ENCODE results near the gene PLK2.

DNA sequence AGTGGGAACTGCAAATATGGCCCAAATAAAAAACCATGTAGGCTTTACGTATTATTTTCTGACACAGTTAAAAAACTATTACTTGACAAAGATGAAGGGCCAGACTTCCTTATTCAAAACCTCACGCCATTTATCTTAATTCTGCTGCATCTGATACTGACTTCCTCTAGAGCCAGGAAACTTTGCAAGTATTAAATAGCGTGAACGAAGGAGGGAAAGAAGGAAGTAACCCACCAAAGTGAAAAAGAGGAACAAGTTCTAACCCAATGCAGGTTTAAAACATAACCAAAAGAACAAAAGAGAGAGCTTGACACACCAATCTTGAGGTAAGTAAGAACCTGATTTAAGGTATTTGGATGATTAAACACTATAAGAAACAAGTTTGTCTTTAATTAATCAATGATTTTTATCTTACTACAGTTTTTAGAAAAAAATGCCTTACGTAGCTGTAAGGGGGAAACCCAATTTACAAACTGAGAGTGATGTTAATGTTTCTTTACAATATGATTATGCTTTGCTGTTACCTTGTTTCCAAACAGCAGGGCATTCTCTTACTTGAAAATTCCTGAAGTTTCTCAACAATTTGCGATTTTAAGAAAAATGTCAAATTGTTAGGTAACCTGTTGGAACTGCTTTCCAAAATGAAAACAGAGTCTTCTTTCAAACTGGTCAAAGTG is 31.5 kb upstream of the PLK2 start, which contains the start of gene GAPT:
- TF ChIP-seq EGR1 (IDR thresholded peaks at IDR 0.05; ENCODE audit: borderline replicate concordance, low read depth, low read length) (no peak), POLR2AphosphoS5 (IDR thresholded peaks at IDR 0.05; ENCODE audit: low read depth, low read length) (no peak), EZH2 (IDR thresholded peaks at IDR 0.05; ENCODE audit: low read depth, low read length, severe bottlenecking) (no peak), JUN (IDR thresholded peaks at IDR 0.05; ENCODE audit: low read depth, low read length) (no peak), KDM1A (IDR thresholded peaks at IDR 0.05; ENCODE audit: borderline replicate concordance, low read length) (no peak), POLR2A (IDR thresholded peaks at IDR 0.05; ENCODE audit: control extremely low read depth in 1 of 2, low read depth in 2 of 2, low read length in 2 of 2) (no peak), TEAD4 (IDR thresholded peaks at IDR 0.05; ENCODE audit: low read depth, low read length) (no peak), YY1 (IDR thresholded peaks at IDR 0.05; ENCODE audit: low read depth, low read length) (no peak), EP300 (IDR thresholded peaks at IDR 0.05; ENCODE audit: borderline replicate concordance in 1 of 2, low read depth in 2 of 2, low read length in 2 of 2) (no peak), FOSL1 (IDR thresholded peaks at IDR 0.05; ENCODE audit: insufficient read depth, low read depth, low read length) (no peak)
- TF ChIP-seq, protein P1, sequence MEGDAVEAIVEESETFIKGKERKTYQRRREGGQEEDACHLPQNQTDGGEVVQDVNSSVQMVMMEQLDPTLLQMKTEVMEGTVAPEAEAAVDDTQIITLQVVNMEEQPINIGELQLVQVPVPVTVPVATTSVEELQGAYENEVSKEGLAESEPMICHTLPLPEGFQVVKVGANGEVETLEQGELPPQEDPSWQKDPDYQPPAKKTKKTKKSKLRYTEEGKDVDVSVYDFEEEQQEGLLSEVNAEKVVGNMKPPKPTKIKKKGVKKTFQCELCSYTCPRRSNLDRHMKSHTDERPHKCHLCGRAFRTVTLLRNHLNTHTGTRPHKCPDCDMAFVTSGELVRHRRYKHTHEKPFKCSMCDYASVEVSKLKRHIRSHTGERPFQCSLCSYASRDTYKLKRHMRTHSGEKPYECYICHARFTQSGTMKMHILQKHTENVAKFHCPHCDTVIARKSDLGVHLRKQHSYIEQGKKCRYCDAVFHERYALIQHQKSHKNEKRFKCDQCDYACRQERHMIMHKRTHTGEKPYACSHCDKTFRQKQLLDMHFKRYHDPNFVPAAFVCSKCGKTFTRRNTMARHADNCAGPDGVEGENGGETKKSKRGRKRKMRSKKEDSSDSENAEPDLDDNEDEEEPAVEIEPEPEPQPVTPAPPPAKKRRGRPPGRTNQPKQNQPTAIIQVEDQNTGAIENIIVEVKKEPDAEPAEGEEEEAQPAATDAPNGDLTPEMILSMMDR (IDR thresholded peaks at IDR 0.05; ENCODE audit: control extremely low read depth in 1 of 3, insufficient read depth in 1 of 3, low read depth in 1 of 3, low read length in 3 of 3): no peak
- TF ChIP-seq, protein P2, sequence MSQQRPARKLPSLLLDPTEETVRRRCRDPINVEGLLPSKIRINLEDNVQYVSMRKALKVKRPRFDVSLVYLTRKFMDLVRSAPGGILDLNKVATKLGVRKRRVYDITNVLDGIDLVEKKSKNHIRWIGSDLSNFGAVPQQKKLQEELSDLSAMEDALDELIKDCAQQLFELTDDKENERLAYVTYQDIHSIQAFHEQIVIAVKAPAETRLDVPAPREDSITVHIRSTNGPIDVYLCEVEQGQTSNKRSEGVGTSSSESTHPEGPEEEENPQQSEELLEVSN (IDR thresholded peaks at IDR 0.05): no peak
- TF ChIP-seq, protein P3, sequence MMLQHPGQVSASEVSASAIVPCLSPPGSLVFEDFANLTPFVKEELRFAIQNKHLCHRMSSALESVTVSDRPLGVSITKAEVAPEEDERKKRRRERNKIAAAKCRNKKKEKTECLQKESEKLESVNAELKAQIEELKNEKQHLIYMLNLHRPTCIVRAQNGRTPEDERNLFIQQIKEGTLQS (IDR thresholded peaks at IDR 0.05; ENCODE audit: insufficient read depth, low read depth, low read length): no peak
